H9 (cell line): ENCODE measurements around the gene IL20RB. TPM values are rescaled to one million over a fixed set of nuclear protein-coding genes. Genes with fewer than 3 reads are reported as not detected.

Source experiments
- DNase-seq: peaks from one replicate; pipeline ENCODE4 v3.0.0-alpha.2; 2017
- H2AFZ ChIP-seq: one replicate; pipeline ENCODE4 v1.6.1; 2013; ENCODE audit warnings: mild to moderate bottlenecking, low read length, control low read depth, moderate library complexity
- H2AK5ac ChIP-seq: 2 replicates; pipeline ENCODE4 v1.6.1; 2013; ENCODE audit warnings: low read length, control low read depth, mixed read lengths; ENCODE audit not compliant: insufficient read length
- H2BK120ac ChIP-seq: one replicate; pipeline ENCODE4 v1.6.1; 2013; ENCODE audit warnings: low read depth, mild to moderate bottlenecking, low read length, control low read depth, inconsistent platforms; ENCODE audit not compliant: poor library complexity, severe bottlenecking
- H2BK12ac ChIP-seq: 2 replicates; pipeline ENCODE4 v1.6.1; 2013; ENCODE audit warnings: low read length, control low read depth, mixed read lengths, low read depth; ENCODE audit not compliant: insufficient read length
- H2BK15ac ChIP-seq: 2 replicates; pipeline ENCODE4 v1.6.1; 2013; ENCODE audit warnings: low read depth, low read length, control low read depth
- H2BK20ac ChIP-seq: one replicate; pipeline ENCODE4 v1.6.1; 2013; ENCODE audit warnings: low read depth, mild to moderate bottlenecking, low read length, control low read depth, inconsistent platforms; ENCODE audit not compliant: poor library complexity, severe bottlenecking
- H2BK5ac ChIP-seq: 2 replicates; pipeline ENCODE4 v1.6.1; 2013; ENCODE audit warnings: low read length, control low read depth, mixed read lengths; ENCODE audit not compliant: insufficient read length
- H3K14ac ChIP-seq: 2 replicates; pipeline ENCODE4 v1.6.1; 2013; ENCODE audit warnings: low read length, control low read depth; ENCODE audit not compliant: insufficient read depth
- H3K18ac ChIP-seq: 2 replicates; pipeline ENCODE4 v1.6.1; 2013; ENCODE audit warnings: low read depth, mild to moderate bottlenecking, mixed read lengths, low read length, control low read depth; ENCODE audit not compliant: insufficient read length
- H3K23ac ChIP-seq: 2 replicates; pipeline ENCODE4 v1.6.1; 2013; ENCODE audit warnings: low read length, control low read depth, mixed read lengths, low read depth; ENCODE audit not compliant: insufficient read length
- H3K23me2 ChIP-seq: 2 replicates; pipeline ENCODE4 v1.6.1; 2013; ENCODE audit warnings: low read depth, mild to moderate bottlenecking, mixed read lengths, low read length, control low read depth; ENCODE audit not compliant: insufficient read length, poor library complexity, severe bottlenecking
- H3K27ac ChIP-seq: 2 replicates; pipeline ENCODE4 v1.5.1; 2013; ENCODE audit warnings: low read length, control low read depth, mixed read lengths, low read depth; ENCODE audit not compliant: insufficient read length
- H3K27me3 ChIP-seq: 2 replicates; pipeline ENCODE4 v1.6.1; 2013; ENCODE audit warnings: low read length, control low read depth, inconsistent platforms; ENCODE audit not compliant: insufficient read depth
- H3K4ac ChIP-seq: 2 replicates; pipeline ENCODE4 v1.6.1; 2013; ENCODE audit warnings: low read depth, mild to moderate bottlenecking, control low read depth, inconsistent platforms, low read length, moderate library complexity
- H3K4me1 ChIP-seq: 2 replicates; pipeline ENCODE4 v1.6.1; 2013; ENCODE audit warnings: low read length, control low read depth, inconsistent platforms; ENCODE audit not compliant: insufficient read depth
- H3K4me2 ChIP-seq: 2 replicates; pipeline ENCODE4 v1.6.1; 2013; ENCODE audit warnings: low read length, control low read depth, mixed read lengths; ENCODE audit not compliant: insufficient read length, insufficient read depth
- H3K56ac ChIP-seq: 2 replicates; pipeline ENCODE4 v1.6.1; 2013; ENCODE audit warnings: low read depth, mild to moderate bottlenecking, mixed read lengths, low read length, control low read depth; ENCODE audit not compliant: insufficient read length
- H3K79me1 ChIP-seq: 2 replicates; pipeline ENCODE4 v1.6.1; 2013; ENCODE audit warnings: low read depth, mild to moderate bottlenecking, moderate library complexity, low read length, control low read depth, inconsistent platforms; ENCODE audit not compliant: insufficient read depth, poor library complexity, severe bottlenecking
- H3K79me2 ChIP-seq: 2 replicates; pipeline ENCODE4 v1.6.1; 2013; ENCODE audit warnings: low read length, control low read depth, inconsistent platforms; ENCODE audit not compliant: insufficient read depth
- H3K9ac ChIP-seq: 2 replicates; pipeline ENCODE4 v1.6.1; 2013; ENCODE audit warnings: low read length, control low read depth, mixed read lengths; ENCODE audit not compliant: insufficient read length; ENCODE audit errors: extremely low read depth
- H3K9me3 ChIP-seq: one replicate; pipeline ENCODE4 v1.6.1; 2013; ENCODE audit warnings: low read depth, low read length, inconsistent platforms; ENCODE audit not compliant: control insufficient read depth
- H3T11ph ChIP-seq: one replicate; pipeline ENCODE4 v1.6.1; 2013; ENCODE audit warnings: mild to moderate bottlenecking, low read length, control low read depth, inconsistent platforms
- H4K20me1 ChIP-seq: one replicate; pipeline ENCODE4 v1.6.1; 2013; ENCODE audit not compliant: control insufficient read depth, insufficient read length, insufficient read depth
- H4K5ac ChIP-seq: 2 replicates; pipeline ENCODE4 v1.6.1; 2013; ENCODE audit warnings: low read depth, mild to moderate bottlenecking, mixed read lengths, low read length, control low read depth; ENCODE audit not compliant: insufficient read length
- H4K8ac ChIP-seq: replicated peaks from 2 replicates; pipeline ENCODE4 v1.6.1; 2013; ENCODE audit warnings: low read length, control low read depth, mixed read lengths, low read depth; ENCODE audit not compliant: insufficient read length
- H4K91ac ChIP-seq: 2 replicates; pipeline ENCODE4 v1.6.1; 2013; ENCODE audit warnings: low read depth, mild to moderate bottlenecking, moderate library complexity, mixed read lengths, low read length, control low read depth; ENCODE audit not compliant: insufficient read length
- H3K27ac Mint-ChIP-seq, 3 experiments: 2 replicates in 2 of 3; 3 replicates in 1 of 3; pipeline ENCODE4 v1.8.0; 2020 to 2021; ENCODE audit warnings: mixed read lengths in 3 of 3, mild to moderate bottlenecking in 1 of 3, moderate library complexity in 1 of 3
- H3K27me3 Mint-ChIP-seq: 2 replicates; pipeline ENCODE4 v1.8.0; 2021; ENCODE audit warnings: low read depth, mild to moderate bottlenecking, moderate library complexity, mixed read lengths
- H3K36me3 Mint-ChIP-seq, 3 experiments: 2 replicates in 2 of 3; 3 replicates in 1 of 3; pipeline ENCODE4 v1.8.0; 2020 to 2021; ENCODE audit warnings: low read depth in 3 of 3, mixed read lengths in 3 of 3; ENCODE audit not compliant: insufficient read depth in 1 of 3
- H3K4me1 Mint-ChIP-seq, 2 experiments: 2 replicates each; pipeline ENCODE4 v1.8.0; 2020; ENCODE audit warnings: mixed read lengths in 2 of 2
- H3K4me3 Mint-ChIP-seq, 2 experiments: 2 replicates in 1 of 2; 3 replicates in 1 of 2; pipeline ENCODE4 v1.8.0; 2020 to 2021; ENCODE audit warnings: mild to moderate bottlenecking in 2 of 2, mixed read lengths in 2 of 2, moderate library complexity in 1 of 2
- H3K9me3 Mint-ChIP-seq, 2 experiments: 2 replicates in 1 of 2; 3 replicates in 1 of 2; pipeline ENCODE4 v1.8.0; 2020; ENCODE audit warnings: mild to moderate bottlenecking in 2 of 2, mixed read lengths in 2 of 2, moderate library complexity in 1 of 2
- CTCF ChIP-seq: fragments of 200-600 bp; sonication (generic); conservative IDR thresholded peaks from 3 replicates; pipeline ENCODE4 v1.8.0; 2021; ENCODE audit warnings: antibody characterized with exemption, mild to moderate bottlenecking
- WGBS: extraction: QIAGEN DNeasy Blood & Tissue Kit; methylation state at CpG from one replicate; pipeline ENCODE4 v1.1.7; 2013; ENCODE audit warnings: missing lambda C conversion rate, low lambda C conversion rate, mixed read lengths; ENCODE audit not compliant: insufficient read length; ENCODE audit errors: extremely low coverage; 5-methylcytosine and 5-hydroxymethylcytosine counted together
- total RNA-seq: library from RNA; stranded (reverse); gene quantifications from 2 replicates; pipeline ENCODE4 v1.2.1, GENCODE V29; 2021

Gene IL20RB
- total RNA-seq, 1 experiment from 2014 or later, result 1.5 TPM

GRCh38 chr3:136990826-136991225 is 33.0 kb downstream of the IL20RB start:
- no peak overlapping the region for H2BK15ac ChIP-seq
- no peak overlapping the region for H2BK5ac ChIP-seq
- no peak overlapping the region for H3K23ac ChIP-seq
- H3K79me1 ChIP-seq, result no peaks in the 10 kb centered on the region
- H2BK20ac ChIP-seq, result no peak overlapping the region
- Mint-ChIP-seq H3K27me3 (no peaks in the 10 kb centered on the region), H3K9me3 (peaks cover 12 to 18% of the 10 kb centered on the region in 2 experiments), H3K4me3 (no peak overlapping the region), H3K4me1 (no peaks in the 10 kb centered on the region), H3K27ac (no peak overlapping the region), H3K36me3 (peaks cover 6 to 17% (median 15%) of the 10 kb centered on the region in 3 experiments)
- no peak overlapping the region for H4K5ac ChIP-seq
- no peak overlapping the region for H3K4ac ChIP-seq
- H3K14ac ChIP-seq, result no peak overlapping the region
- H3K9ac ChIP-seq, result no peak overlapping the region
- no peak overlapping the region for H4K91ac ChIP-seq
- H3K56ac ChIP-seq, result no peak overlapping the region
- H2BK120ac ChIP-seq, result no peak overlapping the region
- H3K9me3 ChIP-seq, result peaks cover 7% of the 10 kb centered on the region
- H3K4me2 ChIP-seq, result no peak overlapping the region
- H3K27me3 ChIP-seq, result no peaks in the 10 kb centered on the region
- no peaks in the 10 kb centered on the region for H3K79me2 ChIP-seq
- no peak overlapping the region for H3K27ac ChIP-seq
- TF ChIP-seq CTCF, result no peak
- DNase-seq, result no peak
- no peak overlapping the region for H2BK12ac ChIP-seq
- H2AFZ ChIP-seq, result no peak overlapping the region
- H4K20me1 ChIP-seq, result peaks cover 2% of the 10 kb centered on the region
- H2AK5ac ChIP-seq, result no peak overlapping the region
- WGBS, result no CpG with 5 or more reads among the region's 4 CpGs
- H3T11ph ChIP-seq, result no peak overlapping the region
- H3K4me1 ChIP-seq, result no peaks in the 10 kb centered on the region
- H3K23me2 ChIP-seq, result no peaks in the 10 kb centered on the region
- H3K18ac ChIP-seq, result no peak overlapping the region
- no peak overlapping the region for H4K8ac ChIP-seq
